Hepatocyte (in vitro differentiated cells): ENCODE measurements around the gene POLD2. TPM values are rescaled to one million over a fixed set of nuclear protein-coding genes. Genes with fewer than 3 reads are reported as not detected.

Experiments
- DNase-seq: peaks from one replicate; pipeline ENCODE4 v3.0.0-alpha.2; 2016; ENCODE audit warnings: low spot score
- H2AFZ ChIP-seq: fragments of 200-600 bp; sonication (generic); 2 replicates; pipeline ENCODE4 v1.6.0; 2016; ENCODE audit warnings: antibody characterized with exemption, mild to moderate bottlenecking
- H3K27ac ChIP-seq: fragments of 200-600 bp; sonication (generic); 2 replicates; pipeline ENCODE4 v1.5.1; 2016; ENCODE audit warnings: mild to moderate bottlenecking
- H3K27me3 ChIP-seq: fragments of 200-600 bp; sonication (generic); 2 replicates; pipeline ENCODE4 v1.6.1; 2016
- H3K36me3 ChIP-seq: fragments of 200-600 bp; sonication (generic); replicated peaks from 2 replicates; pipeline ENCODE4 v1.5.1; 2016; ENCODE audit warnings: low read depth; ENCODE audit not compliant: insufficient read depth
- H3K4me1 ChIP-seq: fragments of 200-600 bp; sonication (generic); 2 replicates; pipeline ENCODE4 v1.5.1; 2016; ENCODE audit warnings: mild to moderate bottlenecking, moderate library complexity; ENCODE audit not compliant: insufficient read depth
- H3K4me2 ChIP-seq: fragments of 200-600 bp; sonication (generic); 2 replicates; pipeline ENCODE4 v1.6.0; 2016
- H3K4me3 ChIP-seq: fragments of 200-600 bp; sonication (generic); 2 replicates; pipeline ENCODE4 v1.5.1; 2016; ENCODE audit warnings: mild to moderate bottlenecking
- H3K79me2 ChIP-seq: fragments of 200-600 bp; sonication (generic); 2 replicates; pipeline ENCODE4 v1.6.0; 2017; ENCODE audit warnings: mild to moderate bottlenecking
- H3K9me2 ChIP-seq: fragments of 200-600 bp; sonication (generic); replicated peaks from 2 replicates; pipeline ENCODE4 v1.6.0; 2017; ENCODE audit warnings: mild to moderate bottlenecking; ENCODE audit not compliant: insufficient read depth
- H3K9me3 ChIP-seq: fragments of 200-600 bp; sonication (generic); 2 replicates; pipeline ENCODE4 v1.5.1; 2016; ENCODE audit warnings: low read depth, mild to moderate bottlenecking
- H4K20me1 ChIP-seq: fragments of 200-600 bp; sonication (generic); 2 replicates; pipeline ENCODE4 v1.6.0; 2016; ENCODE audit warnings: mild to moderate bottlenecking; ENCODE audit not compliant: insufficient read depth, poor library complexity, severe bottlenecking
- EZH2 ChIP-seq: fragments of 200-600 bp; sonication (generic); IDR thresholded peaks from 2 replicates; pipeline ENCODE4 v1.6.1; 2016; ENCODE audit warnings: antibody characterized with exemption, mild to moderate bottlenecking, borderline replicate concordance
- EZH2phosphoT487 ChIP-seq: fragments of 200-600 bp; sonication (generic); IDR thresholded peaks from one replicate; pipeline ENCODE4 v1.6.1; 2018; ENCODE audit warnings: antibody characterized with exemption, mild to moderate bottlenecking, low read depth, moderate library complexity; ENCODE audit not compliant: unreplicated experiment, severe bottlenecking
- WGBS: methylation state at CpG from one replicate; pipeline ENCODE4 v1.1.6; 2016; ENCODE audit warnings: low lambda C conversion rate; ENCODE audit errors: missing lambda C conversion rate; 5-methylcytosine and 5-hydroxymethylcytosine counted together
- polyA plus RNA-seq: library from polyadenylated mRNA; unstranded; fragments of >200 nt; fragmentation: Nextera tagmentation; extraction: Ambion mirVana; gene quantifications from 2 replicates; pipeline ENCODE4 v1.2.1, GENCODE V29; 2016
- total RNA-seq: library from RNA; depleted of rRNA; stranded (reverse); fragments of >200 nt; gene quantifications from 2 replicates; pipeline ENCODE4 v1.2.3, GENCODE V29; 2014
- TF ChIP-seq, protein P1 (sequence below): fragments of 200-600 bp; sonication (generic); IDR thresholded peaks from 2 replicates; pipeline ENCODE4 v1.5.1; 2016; ENCODE audit warnings: antibody characterized with exemption, mild to moderate bottlenecking; ENCODE audit not compliant: poor library complexity

POLD2 gene
- total and polyA plus RNA-seq, 2 experiments from 2014 or later: 59.9 to 110 TPM

- TF ChIP-seq, protein P1, sequence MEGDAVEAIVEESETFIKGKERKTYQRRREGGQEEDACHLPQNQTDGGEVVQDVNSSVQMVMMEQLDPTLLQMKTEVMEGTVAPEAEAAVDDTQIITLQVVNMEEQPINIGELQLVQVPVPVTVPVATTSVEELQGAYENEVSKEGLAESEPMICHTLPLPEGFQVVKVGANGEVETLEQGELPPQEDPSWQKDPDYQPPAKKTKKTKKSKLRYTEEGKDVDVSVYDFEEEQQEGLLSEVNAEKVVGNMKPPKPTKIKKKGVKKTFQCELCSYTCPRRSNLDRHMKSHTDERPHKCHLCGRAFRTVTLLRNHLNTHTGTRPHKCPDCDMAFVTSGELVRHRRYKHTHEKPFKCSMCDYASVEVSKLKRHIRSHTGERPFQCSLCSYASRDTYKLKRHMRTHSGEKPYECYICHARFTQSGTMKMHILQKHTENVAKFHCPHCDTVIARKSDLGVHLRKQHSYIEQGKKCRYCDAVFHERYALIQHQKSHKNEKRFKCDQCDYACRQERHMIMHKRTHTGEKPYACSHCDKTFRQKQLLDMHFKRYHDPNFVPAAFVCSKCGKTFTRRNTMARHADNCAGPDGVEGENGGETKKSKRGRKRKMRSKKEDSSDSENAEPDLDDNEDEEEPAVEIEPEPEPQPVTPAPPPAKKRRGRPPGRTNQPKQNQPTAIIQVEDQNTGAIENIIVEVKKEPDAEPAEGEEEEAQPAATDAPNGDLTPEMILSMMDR: no peak
- TF ChIP-seq EZH2 (no peak), EZH2phosphoT487 (no peak)
- no peaks in the 10 kb centered on the region for H3K9me3 ChIP-seq
- H4K20me1 ChIP-seq: no peaks in the 10 kb centered on the region
- H3K36me3 ChIP-seq: no peaks in the 10 kb centered on the region
- DNase-seq: no peak
- H3K4me1 ChIP-seq: peaks cover 10% of the 10 kb centered on the region
- no peak overlapping the region for H3K4me2 ChIP-seq
- H3K27ac ChIP-seq: no peak overlapping the region
- H2AFZ ChIP-seq: no peak overlapping the region
- no peak overlapping the region for H3K4me3 ChIP-seq
- H3K79me2 ChIP-seq: peaks cover 28% of the 10 kb centered on the region
- no peaks in the 10 kb centered on the region for H3K9me2 ChIP-seq
- H3K27me3 ChIP-seq: no peaks in the 10 kb centered on the region
- WGBS: 93% methylated on average over 6 of the region's 6 CpGs
Observed at GRCh38 chr7:44124822-44125202, 1.5 kb upstream of the POLD2 start.

DNA sequence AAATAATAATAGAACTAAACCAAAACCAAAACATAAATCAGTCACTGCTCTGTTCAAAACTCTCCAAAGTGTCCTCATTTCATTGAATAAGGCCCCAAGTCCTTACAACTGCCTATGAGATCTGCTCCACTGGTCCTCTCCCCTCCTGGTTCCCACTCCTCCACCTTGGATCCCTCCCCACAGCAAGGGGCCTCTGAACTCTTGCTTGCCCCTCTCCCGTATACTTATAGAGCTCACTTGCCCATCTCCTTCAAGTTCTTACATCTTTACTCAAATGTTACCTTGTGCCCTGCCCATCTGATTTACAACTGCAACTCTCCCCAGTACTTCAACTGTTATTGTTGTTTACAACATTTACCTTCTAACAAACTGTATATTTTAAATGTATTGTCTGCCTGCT lies 819 bp downstream of the POLD2 start:
- Histone ChIP-seq H2AFZ (peak overlapping the region; percentile 13), H3K36me3 (no peaks in the 10 kb centered on the region), H3K9me2 (no peaks in the 10 kb centered on the region), H3K27ac (peak overlapping the region; percentile 62), H3K4me1 (peaks cover 10% of the 10 kb centered on the region), H4K20me1 (no peaks in the 10 kb centered on the region), H3K4me2 (peak overlapping the region; percentile 85), H3K27me3 (no peaks in the 10 kb centered on the region), H3K4me3 (peak overlapping the region; percentile 25), H3K79me2 (peaks cover 33% of the 10 kb centered on the region), H3K9me3 (no peaks in the 10 kb centered on the region)
- TF ChIP-seq EZH2: no peak
- TF ChIP-seq, protein P1: no peak
- no peak for TF ChIP-seq EZH2phosphoT487
- WGBS: 36% methylated on average over 1 of the region's 1 CpG
- DNase-seq: no peak

DNA sequence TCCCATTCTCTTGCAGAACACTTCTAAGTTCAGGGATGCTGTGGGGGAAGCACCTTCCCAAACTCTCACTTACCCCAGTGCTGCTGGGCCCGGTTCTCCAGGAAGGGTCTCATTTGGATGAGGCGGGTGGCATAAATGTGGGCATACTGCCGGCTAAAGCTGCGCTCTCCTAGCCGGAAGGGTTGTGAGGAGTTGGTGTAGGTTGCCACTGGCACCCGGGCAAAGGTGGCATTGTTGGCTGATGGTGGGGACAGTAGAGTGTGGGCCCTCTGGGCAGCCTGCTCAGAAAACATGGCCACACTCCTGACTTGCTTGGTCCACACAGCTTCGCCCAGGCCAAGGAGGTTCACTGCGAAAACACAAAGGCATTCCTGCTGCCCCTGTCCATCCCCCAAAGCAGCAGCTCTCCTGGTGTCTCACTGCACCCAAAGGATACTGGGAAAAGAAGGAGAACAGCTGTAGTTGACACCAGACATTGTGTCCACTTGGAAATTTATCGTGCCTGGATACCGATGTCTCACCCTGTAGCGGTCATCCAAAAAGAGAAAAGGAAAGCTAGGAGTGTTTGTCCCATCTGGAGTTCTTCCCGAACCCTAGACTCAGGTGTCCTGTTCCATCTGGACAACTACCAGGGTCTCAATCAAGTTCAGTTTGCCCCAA lies 1.5 kb downstream of the POLD2 start:
- H3K79me2 ChIP-seq: peaks cover 33% of the 10 kb centered on the region
- peaks cover 10% of the 10 kb centered on the region for H3K4me1 ChIP-seq
- no peaks in the 10 kb centered on the region for H3K9me3 ChIP-seq
- H3K27me3 ChIP-seq: no peaks in the 10 kb centered on the region
- no peaks in the 10 kb centered on the region for H3K9me2 ChIP-seq
- no peak overlapping the region for H3K27ac ChIP-seq
- TF ChIP-seq, protein P1: no peak
- TF ChIP-seq EZH2 (no peak), EZH2phosphoT487 (no peak)
- no peak for DNase-seq
- H2AFZ ChIP-seq: no peak overlapping the region
- WGBS: 96% methylated on average over 12 of the region's 12 CpGs
- H3K4me2 ChIP-seq: peak overlapping the region; percentile 85
- H4K20me1 ChIP-seq: no peaks in the 10 kb centered on the region
- H3K4me3 ChIP-seq: no peak overlapping the region
- no peaks in the 10 kb centered on the region for H3K36me3 ChIP-seq
